Lower leg skin (tissue), 3 donors: ENCODE measurements around the gene MINDY2.

Source experiments
- POLR2A ChIP-seq, 2 donors: fragments of 450-650 bp; IDR thresholded peaks; one replicate each; pipeline ENCODE4 v1.6.1; 2016 to 2017; ENCODE audit warnings: antibody characterized with exemption in 2 of 2, mild to moderate bottlenecking in 1 of 2, moderate library complexity in 1 of 2
- TF ChIP-seq, protein P1 (sequence below), 3 donors: fragments of 450-650 bp; IDR thresholded peaks; one replicate each; pipeline ENCODE4 v1.5.1; 2016; ENCODE audit warnings: antibody characterized with exemption in 3 of 3, mild to moderate bottlenecking in 3 of 3, moderate library complexity in 2 of 3

DNA sequence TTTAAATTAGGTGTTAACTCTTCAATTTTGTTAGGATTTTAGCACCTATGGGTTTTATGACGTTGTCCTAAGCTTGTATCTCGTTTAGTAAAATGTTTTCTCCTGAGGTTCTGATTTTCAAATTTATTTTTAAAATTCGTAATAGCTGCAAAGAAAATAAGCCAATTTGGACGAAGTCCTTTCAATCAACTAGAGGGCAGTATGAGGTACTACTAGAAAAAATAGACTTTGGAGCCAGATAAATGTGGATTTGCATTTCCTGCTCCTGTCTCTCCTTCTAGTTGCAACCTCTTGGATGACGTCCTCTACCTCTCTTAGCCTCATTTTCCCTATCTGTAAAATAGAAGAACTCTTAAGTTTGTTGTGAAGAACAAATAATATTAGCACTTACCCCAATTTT, 81.2 kb downstream of the MINDY2 start:
- no peak for TF ChIP-seq POLR2A (IDR thresholded peaks at IDR 0.05)
- TF ChIP-seq, protein P1, sequence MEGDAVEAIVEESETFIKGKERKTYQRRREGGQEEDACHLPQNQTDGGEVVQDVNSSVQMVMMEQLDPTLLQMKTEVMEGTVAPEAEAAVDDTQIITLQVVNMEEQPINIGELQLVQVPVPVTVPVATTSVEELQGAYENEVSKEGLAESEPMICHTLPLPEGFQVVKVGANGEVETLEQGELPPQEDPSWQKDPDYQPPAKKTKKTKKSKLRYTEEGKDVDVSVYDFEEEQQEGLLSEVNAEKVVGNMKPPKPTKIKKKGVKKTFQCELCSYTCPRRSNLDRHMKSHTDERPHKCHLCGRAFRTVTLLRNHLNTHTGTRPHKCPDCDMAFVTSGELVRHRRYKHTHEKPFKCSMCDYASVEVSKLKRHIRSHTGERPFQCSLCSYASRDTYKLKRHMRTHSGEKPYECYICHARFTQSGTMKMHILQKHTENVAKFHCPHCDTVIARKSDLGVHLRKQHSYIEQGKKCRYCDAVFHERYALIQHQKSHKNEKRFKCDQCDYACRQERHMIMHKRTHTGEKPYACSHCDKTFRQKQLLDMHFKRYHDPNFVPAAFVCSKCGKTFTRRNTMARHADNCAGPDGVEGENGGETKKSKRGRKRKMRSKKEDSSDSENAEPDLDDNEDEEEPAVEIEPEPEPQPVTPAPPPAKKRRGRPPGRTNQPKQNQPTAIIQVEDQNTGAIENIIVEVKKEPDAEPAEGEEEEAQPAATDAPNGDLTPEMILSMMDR (IDR thresholded peaks at IDR 0.05) = no peak
